Measurements from ENCODE around the gene GMIP.

GMIP gene

GRCh38 chr19:19632661-19633060 is 10.8 kb downstream of the GMIP start:
- no peak overlapping the region for H3K27ac ChIP-seq (replicated peaks)
- no peak for TF ChIP-seq SPI1 (IDR thresholded peaks at IDR 0.05; ENCODE audit: borderline replicate concordance, low read depth)
- TF ChIP-seq, protein P1, sequence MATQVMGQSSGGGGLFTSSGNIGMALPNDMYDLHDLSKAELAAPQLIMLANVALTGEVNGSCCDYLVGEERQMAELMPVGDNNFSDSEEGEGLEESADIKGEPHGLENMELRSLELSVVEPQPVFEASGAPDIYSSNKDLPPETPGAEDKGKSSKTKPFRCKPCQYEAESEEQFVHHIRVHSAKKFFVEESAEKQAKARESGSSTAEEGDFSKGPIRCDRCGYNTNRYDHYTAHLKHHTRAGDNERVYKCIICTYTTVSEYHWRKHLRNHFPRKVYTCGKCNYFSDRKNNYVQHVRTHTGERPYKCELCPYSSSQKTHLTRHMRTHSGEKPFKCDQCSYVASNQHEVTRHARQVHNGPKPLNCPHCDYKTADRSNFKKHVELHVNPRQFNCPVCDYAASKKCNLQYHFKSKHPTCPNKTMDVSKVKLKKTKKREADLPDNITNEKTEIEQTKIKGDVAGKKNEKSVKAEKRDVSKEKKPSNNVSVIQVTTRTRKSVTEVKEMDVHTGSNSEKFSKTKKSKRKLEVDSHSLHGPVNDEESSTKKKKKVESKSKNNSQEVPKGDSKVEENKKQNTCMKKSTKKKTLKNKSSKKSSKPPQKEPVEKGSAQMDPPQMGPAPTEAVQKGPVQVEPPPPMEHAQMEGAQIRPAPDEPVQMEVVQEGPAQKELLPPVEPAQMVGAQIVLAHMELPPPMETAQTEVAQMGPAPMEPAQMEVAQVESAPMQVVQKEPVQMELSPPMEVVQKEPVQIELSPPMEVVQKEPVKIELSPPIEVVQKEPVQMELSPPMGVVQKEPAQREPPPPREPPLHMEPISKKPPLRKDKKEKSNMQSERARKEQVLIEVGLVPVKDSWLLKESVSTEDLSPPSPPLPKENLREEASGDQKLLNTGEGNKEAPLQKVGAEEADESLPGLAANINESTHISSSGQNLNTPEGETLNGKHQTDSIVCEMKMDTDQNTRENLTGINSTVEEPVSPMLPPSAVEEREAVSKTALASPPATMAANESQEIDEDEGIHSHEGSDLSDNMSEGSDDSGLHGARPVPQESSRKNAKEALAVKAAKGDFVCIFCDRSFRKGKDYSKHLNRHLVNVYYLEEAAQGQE (IDR thresholded peaks at IDR 0.05; ENCODE audit: insufficient replicate concordance, low read depth) = no peak
- no peak for TF ChIP-seq POLR2AphosphoS5 (IDR thresholded peaks at IDR 0.05; ENCODE audit: low read depth)
- TF ChIP-seq CTCF (IDR thresholded peaks at IDR 0.05; ENCODE audit: insufficient read depth, low read length) = no peak
- TF ChIP-seq GABPA (IDR thresholded peaks at IDR 0.05; ENCODE audit: low read depth) = no peak
- no peak for DNase-seq (ENCODE audit: low read depth in 1 of 2, low spot score in 1 of 2)
- H3K4me3 ChIP-seq (replicated peaks; ENCODE audit: insufficient read depth, low read length) = no peak overlapping the region
- no peaks in the 10 kb centered on the region for H3K27me3 ChIP-seq (ENCODE audit: insufficient read depth, poor library complexity, severe bottlenecking)

DNA sequence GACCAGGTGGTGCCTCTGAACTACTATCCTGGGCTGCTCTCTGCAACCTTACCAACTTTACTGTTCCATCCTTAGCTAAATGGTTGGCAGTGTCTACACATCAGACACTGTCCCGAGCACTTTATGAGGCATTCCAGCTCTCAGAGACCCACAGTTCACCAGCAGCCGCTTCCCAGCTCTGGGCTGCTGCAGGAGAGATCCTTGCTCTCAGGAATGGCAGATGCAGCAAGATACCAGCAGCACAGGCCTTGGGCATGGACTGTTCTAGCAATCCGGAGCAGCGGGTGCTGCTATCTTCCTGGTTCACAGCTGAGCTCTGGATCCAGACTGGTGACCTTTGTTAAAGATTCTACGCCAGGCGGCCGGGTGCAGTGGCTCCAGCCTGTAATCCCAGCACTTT is 12.1 kb downstream of the GMIP start:
- TF ChIP-seq GABPA (IDR thresholded peaks at IDR 0.05; ENCODE audit: low read depth) (no peak), POLR2AphosphoS5 (IDR thresholded peaks at IDR 0.05; ENCODE audit: low read depth) (no peak), SPI1 (IDR thresholded peaks at IDR 0.05; ENCODE audit: borderline replicate concordance, low read depth) (no peak), CTCF (IDR thresholded peaks at IDR 0.05; ENCODE audit: insufficient read depth, low read length) (no peak)
- TF ChIP-seq, protein P1 (IDR thresholded peaks at IDR 0.05; ENCODE audit: insufficient replicate concordance, low read depth) = no peak
- Histone ChIP-seq H3K27ac (replicated peaks) (no peak overlapping the region), H3K4me3 (replicated peaks; ENCODE audit: insufficient read depth, low read length) (no peak overlapping the region), H3K27me3 (ENCODE audit: insufficient read depth, poor library complexity, severe bottlenecking) (no peaks in the 10 kb centered on the region)
- no peak for DNase-seq (ENCODE audit: low read depth in 1 of 2, low spot score in 1 of 2)

- DNase-seq (ENCODE audit: low read depth in 1 of 2, low spot score in 1 of 2) = no peak
- Histone ChIP-seq H3K27me3 (ENCODE audit: insufficient read depth, poor library complexity, severe bottlenecking) (no peaks in the 10 kb centered on the region), H3K27ac (replicated peaks) (no peak overlapping the region), H3K4me3 (replicated peaks; ENCODE audit: insufficient read depth, low read length) (no peak overlapping the region)
- TF ChIP-seq, protein P1 (IDR thresholded peaks at IDR 0.05; ENCODE audit: insufficient replicate concordance, low read depth) = no peak
- TF ChIP-seq GABPA (IDR thresholded peaks at IDR 0.05; ENCODE audit: low read depth) (no peak), SPI1 (IDR thresholded peaks at IDR 0.05; ENCODE audit: borderline replicate concordance, low read depth) (no peak), POLR2AphosphoS5 (IDR thresholded peaks at IDR 0.05; ENCODE audit: low read depth) (no peak), CTCF (IDR thresholded peaks at IDR 0.05; ENCODE audit: insufficient read depth, low read length) (no peak)
Observed at GRCh38 chr19:19630426-19630825, 13.0 kb downstream of the GMIP start.

Measured in HL-60 (cell line).